BLaER1 treated with 17β-estradiol and CSF1 and Interleukin-3, amounts not matched to agents 10 nM and 100 nM (cell line): ENCODE measurements around the gene MEX3C.

Experiments
- H3K27ac ChIP-seq, 11 experiments: shearing (Covaris generic); formaldehyde crosslinking; 2 replicates each; pipeline ENCODE4 v1.8.1; 2022
- H3K27me3 ChIP-seq, 11 experiments: shearing (Covaris generic); formaldehyde crosslinking; 2 replicates each; pipeline ENCODE4 v1.8.1; 2022
- H3K36me3 ChIP-seq, 11 experiments: shearing (Covaris generic); formaldehyde crosslinking; 2 replicates each; pipeline ENCODE4 v1.8.1; 2022
- H3K4me1 ChIP-seq, 10 experiments: shearing (Covaris generic); formaldehyde crosslinking; 2 replicates each; pipeline ENCODE4 v1.8.1; 2022
- H3K4me2 ChIP-seq, 11 experiments: shearing (Covaris generic); formaldehyde crosslinking; 2 replicates each; pipeline ENCODE4 v1.8.1; 2022
- H3K4me3 ChIP-seq, 10 experiments: shearing (Covaris generic); formaldehyde crosslinking; 2 replicates each; pipeline ENCODE4 v1.8.1; 2022
- H3K9ac ChIP-seq, 11 experiments: shearing (Covaris generic); formaldehyde crosslinking; 2 replicates each; pipeline ENCODE4 v1.8.1; 2022
- H3K9me3 ChIP-seq, 11 experiments: shearing (Covaris generic); formaldehyde crosslinking; replicated peaks in 1 of 11; 2 replicates each; pipeline ENCODE4 v1.8.1; 2022
- H4K20me1 ChIP-seq, 11 experiments: shearing (Covaris generic); formaldehyde crosslinking; 2 replicates each; pipeline ENCODE4 v1.8.1; 2022
- Cebpa-rat ChIP-seq, 11 experiments: shearing (Covaris generic); IDR thresholded peaks; 2 replicates each; pipeline ENCODE4 v1.8.1; 2022

Gene MEX3C

GRCh38 chr18:51168960-51169662 lies 28.4 kb downstream of the MEX3C start:
- Histone ChIP-seq H3K9me3 (no peaks in the 10 kb centered on the region), H3K27ac (no peak overlapping the region), H3K36me3 (peaks cover 5 to 31% (median 17%) of the 10 kb centered on the region in 11 experiments; a peak in 18 of 22 replicates), H4K20me1 (peaks cover 0 to 65% (median 29%) of the 10 kb centered on the region in 11 experiments; a peak in 9 of 22 replicates), H3K27me3 (no peaks in the 10 kb centered on the region), H3K9ac (no peak overlapping the region), H3K4me1 (peaks cover 6 to 38% (median 16%) of the 10 kb centered on the region in 10 experiments; a peak in 16 of 20 replicates), H3K4me3 (no peak overlapping the region), H3K4me2 (no peak overlapping the region)
- no peak for TF ChIP-seq Cebpa-rat (IDR thresholded peaks at IDR 0.05)

DNA sequence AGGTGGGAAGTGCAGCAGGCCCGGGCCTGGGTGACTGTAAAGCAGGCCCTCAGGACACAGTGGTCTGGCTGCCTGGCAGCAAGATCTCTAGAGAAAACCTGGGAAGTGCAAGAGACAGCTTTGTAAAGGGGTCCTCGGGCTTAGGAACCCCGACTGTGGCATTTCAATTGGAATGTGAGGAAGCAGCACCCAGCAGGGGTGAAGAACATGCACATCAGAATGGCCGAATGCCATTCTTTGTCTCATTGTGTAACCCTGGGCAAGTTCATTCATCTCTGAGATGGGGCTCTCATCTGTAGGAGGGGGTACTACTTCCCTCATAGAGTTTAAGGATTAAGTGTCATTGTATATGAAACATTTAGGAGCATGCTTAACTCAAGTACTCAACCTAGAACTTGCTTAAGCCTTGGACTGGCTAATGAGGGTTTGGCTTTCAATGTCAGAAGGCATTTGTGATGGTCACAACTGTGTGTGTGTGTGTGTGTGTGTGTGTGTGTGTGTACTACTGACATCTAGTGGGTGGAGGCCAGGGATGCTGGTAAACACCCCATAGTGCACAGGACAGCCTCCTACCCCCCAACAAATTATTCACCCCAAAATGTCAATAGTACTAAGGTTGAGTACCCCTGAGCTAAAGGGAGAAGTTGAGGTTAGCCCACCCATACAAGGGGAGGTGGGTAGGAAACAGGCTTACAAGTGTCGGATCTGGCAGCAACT lies 29.3 kb downstream of the MEX3C start:
- Histone ChIP-seq H3K9ac (no peak overlapping the region), H4K20me1 (peaks cover 0 to 56% (median 23%) of the 10 kb centered on the region in 11 experiments; a peak in 9 of 22 replicates), H3K4me2 (no peak overlapping the region), H3K27ac (0 out of 22 replicates have a peak overlapping the region, but pooled peaks of 1 of the 11 experiments have one; percentile 18), H3K36me3 (peaks cover 0 to 22% (median 8%) of the 10 kb centered on the region in 11 experiments; a peak in 13 of 22 replicates), H3K4me1 (peaks cover 7 to 32% (median 15%) of the 10 kb centered on the region in 10 experiments; a peak in 17 of 20 replicates), H3K27me3 (no peaks in the 10 kb centered on the region), H3K9me3 (no peaks in the 10 kb centered on the region), H3K4me3 (no peak overlapping the region)
- no peak for TF ChIP-seq Cebpa-rat (IDR thresholded peaks at IDR 0.05)

DNA sequence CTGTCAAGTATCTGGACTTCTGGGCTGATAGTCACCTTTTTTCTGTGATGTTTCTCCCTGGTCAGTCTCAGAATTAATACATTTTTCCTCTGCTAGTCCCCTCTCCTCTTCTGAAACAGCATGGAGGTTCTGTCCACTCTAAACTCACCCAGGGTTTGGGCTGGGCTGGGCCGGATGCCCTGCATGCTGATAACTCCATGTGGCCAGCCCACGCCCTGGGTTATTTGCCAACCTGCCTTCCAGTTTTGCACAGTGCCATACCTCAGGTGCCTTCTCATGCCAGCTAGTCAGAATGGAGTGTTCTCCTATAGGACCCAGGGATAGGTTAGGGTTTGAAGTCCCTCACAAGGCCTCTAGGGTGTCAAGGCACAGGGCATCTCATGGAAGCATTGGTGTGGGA lies 32.2 kb downstream of the MEX3C start:
- H3K4me2 ChIP-seq: peak overlapping the region in 1 of 11 experiments; percentile 30; a peak in 1 of 22 replicates
- peaks cover 0 to 5% (median 0%) of the 10 kb centered on the region in 11 experiments; a peak in 2 of 22 replicates for H3K36me3 ChIP-seq
- no peaks in the 10 kb centered on the region for H3K9me3 ChIP-seq
- H4K20me1 ChIP-seq: peaks cover 0 to 28% (median 4%) of the 10 kb centered on the region in 11 experiments; a peak in 7 of 22 replicates
- no peak overlapping the region for H3K27ac ChIP-seq
- no peak for TF ChIP-seq Cebpa-rat (IDR thresholded peaks at IDR 0.05)
- peaks cover 5 to 32% (median 14%) of the 10 kb centered on the region in 10 experiments; a peak in 19 of 20 replicates for H3K4me1 ChIP-seq
- no peak overlapping the region for H3K9ac ChIP-seq
- no peaks in the 10 kb centered on the region for H3K27me3 ChIP-seq
- no peak overlapping the region for H3K4me3 ChIP-seq

DNA sequence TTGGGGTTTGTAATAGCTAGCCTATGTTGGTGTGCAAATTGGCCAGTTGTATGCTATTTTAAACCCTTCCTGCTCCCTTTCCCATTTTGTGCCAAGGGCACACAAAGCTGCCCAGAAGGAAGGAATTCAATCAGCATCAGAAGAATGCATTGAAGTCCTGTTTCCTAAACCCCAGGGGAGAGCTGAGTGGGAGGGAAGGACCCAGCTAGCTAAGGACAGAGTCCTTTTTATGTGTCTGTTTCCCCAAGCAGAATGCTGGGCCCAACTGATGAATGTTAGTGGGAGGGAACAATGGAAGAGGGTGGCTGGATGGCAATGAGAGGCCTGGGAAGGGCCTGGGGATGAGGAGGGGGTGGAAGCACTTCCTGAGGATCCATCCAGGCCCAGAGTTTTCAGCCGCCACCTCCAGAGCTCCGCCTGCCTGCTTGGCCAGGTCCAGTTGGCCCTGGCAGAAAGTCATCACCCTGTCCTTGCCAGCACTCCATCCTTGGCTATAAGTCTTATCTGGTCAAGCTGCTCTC lies 32.7 kb downstream of the MEX3C start:
- Histone ChIP-seq H3K27ac (no peak overlapping the region), H3K9ac (no peak overlapping the region), H3K36me3 (peaks cover 0 to 5% (median 0%) of the 10 kb centered on the region in 11 experiments; a peak in 2 of 22 replicates), H3K4me1 (peaks cover 8 to 37% (median 18%) of the 10 kb centered on the region in 10 experiments), H4K20me1 (peaks cover 0 to 24% (median 4%) of the 10 kb centered on the region in 11 experiments; a peak in 6 of 22 replicates), H3K4me3 (no peak overlapping the region), H3K4me2 (peak overlapping the region in 2 of 11 experiments; percentile 12 to 30; a peak in 1 of 22 replicates), H3K27me3 (no peaks in the 10 kb centered on the region), H3K9me3 (no peaks in the 10 kb centered on the region)
- no peak for TF ChIP-seq Cebpa-rat (IDR thresholded peaks at IDR 0.05)

DNA sequence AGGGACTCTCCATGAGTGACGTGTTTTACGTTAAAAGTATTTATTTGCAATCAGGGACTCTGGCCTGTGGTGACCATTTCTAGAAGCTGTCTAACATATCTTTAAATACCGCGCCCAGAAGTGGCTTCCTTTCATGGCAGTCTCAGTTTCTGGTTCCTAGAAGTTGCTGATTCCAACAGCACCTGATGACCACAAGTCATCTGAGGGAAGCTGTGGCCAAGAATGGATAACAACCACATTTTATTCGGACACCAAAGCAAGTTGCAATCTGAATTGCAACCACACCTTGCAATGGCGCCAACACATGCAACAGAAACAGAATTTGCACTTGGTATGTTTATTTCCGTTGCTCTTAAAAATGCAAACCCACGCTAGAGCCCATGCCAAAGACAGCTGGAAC lies 33.1 kb downstream of the MEX3C start:
- Histone ChIP-seq H3K4me3 (no peak overlapping the region), H3K4me2 (no peak overlapping the region), H3K4me1 (peaks cover 13 to 42% (median 23%) of the 10 kb centered on the region in 10 experiments), H4K20me1 (peaks cover 0 to 19% (median 4%) of the 10 kb centered on the region in 11 experiments; a peak in 5 of 22 replicates), H3K9ac (no peak overlapping the region), H3K27me3 (no peaks in the 10 kb centered on the region), H3K27ac (no peak overlapping the region), H3K36me3 (peaks cover 0 to 5% (median 0%) of the 10 kb centered on the region in 11 experiments; a peak in 2 of 22 replicates), H3K9me3 (no peaks in the 10 kb centered on the region)
- no peak for TF ChIP-seq Cebpa-rat (IDR thresholded peaks at IDR 0.05)

DNA sequence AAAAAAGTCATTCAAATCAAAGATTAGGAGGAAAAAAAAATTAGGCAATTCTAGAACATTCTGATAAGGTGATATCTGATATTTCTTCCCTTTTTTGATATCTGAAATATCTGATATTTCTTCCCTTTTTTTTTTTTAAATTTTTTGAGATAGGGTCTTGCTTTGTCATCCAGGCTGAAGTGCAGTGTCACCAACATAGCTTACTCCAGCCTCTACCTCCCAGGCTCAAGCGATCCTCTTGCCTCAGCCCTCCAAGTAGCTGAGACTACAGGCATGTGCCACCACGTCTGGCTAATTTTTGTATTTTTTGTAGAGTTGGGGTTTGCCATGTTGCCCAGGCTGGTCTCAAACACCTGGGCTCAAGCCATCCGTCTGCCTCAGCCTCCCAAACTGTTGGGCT lies 33.9 kb downstream of the MEX3C start:
- Histone ChIP-seq H4K20me1 (peaks cover 0 to 11% (median 3%) of the 10 kb centered on the region in 11 experiments; a peak in 4 of 22 replicates), H3K27me3 (no peaks in the 10 kb centered on the region), H3K27ac (no peak overlapping the region), H3K9ac (no peak overlapping the region), H3K36me3 (peaks cover 0 to 5% (median 0%) of the 10 kb centered on the region in 11 experiments; a peak in 1 of 22 replicates), H3K4me2 (no peak overlapping the region), H3K4me1 (peaks cover 20 to 50% (median 31%) of the 10 kb centered on the region in 10 experiments), H3K9me3 (no peaks in the 10 kb centered on the region), H3K4me3 (no peak overlapping the region)
- TF ChIP-seq Cebpa-rat (IDR thresholded peaks at IDR 0.05): no peak

DNA sequence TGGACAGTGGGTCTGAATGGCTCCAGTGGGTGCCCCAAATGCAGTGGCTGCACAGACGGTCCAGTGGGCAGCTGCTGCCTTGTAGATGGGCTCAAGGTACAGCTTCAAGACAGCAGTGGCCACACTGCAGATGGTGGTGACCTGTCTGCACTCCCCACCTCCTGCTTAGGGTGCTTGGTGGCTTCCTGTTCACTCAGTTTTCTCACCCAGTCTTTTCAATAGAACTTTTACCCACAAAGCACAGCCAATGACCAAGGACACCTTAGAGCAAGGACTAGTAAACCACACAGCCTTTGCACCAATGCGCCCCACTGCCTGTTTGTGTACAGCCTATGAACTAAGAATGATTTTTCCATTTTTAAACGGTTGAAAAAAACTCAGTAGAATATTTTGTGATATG lies 34.9 kb downstream of the MEX3C start:
- H4K20me1 ChIP-seq: peaks cover 0 to 2% (median 0%) of the 10 kb centered on the region in 11 experiments; a peak in 2 of 22 replicates
- peaks cover 0 to 5% (median 0%) of the 10 kb centered on the region in 11 experiments; a peak in 1 of 22 replicates for H3K36me3 ChIP-seq
- no peak overlapping the region for H3K4me3 ChIP-seq
- H3K9me3 ChIP-seq: no peaks in the 10 kb centered on the region
- no peak overlapping the region for H3K27ac ChIP-seq
- peaks cover 20 to 59% (median 39%) of the 10 kb centered on the region in 10 experiments for H3K4me1 ChIP-seq
- H3K4me2 ChIP-seq: peak overlapping the region in 2 of 11 experiments; percentile 3 to 23; a peak in 1 of 22 replicates
- no peak overlapping the region for H3K9ac ChIP-seq
- no peaks in the 10 kb centered on the region for H3K27me3 ChIP-seq
- no peak for TF ChIP-seq Cebpa-rat (IDR thresholded peaks at IDR 0.05)

GRCh38 chr18:51160646-51161045 lies 36.8 kb downstream of the MEX3C start:
- Histone ChIP-seq H3K27ac (peak overlapping the region in 5 of 11 experiments; percentile 62 to 95 (median 93); a peak in 9 of 22 replicates), H3K4me2 (peak overlapping the region in 9 of 11 experiments; percentile 66 to 99 (median 86); a peak in 17 of 22 replicates), H3K4me1 (peaks cover 20 to 79% (median 58%) of the 10 kb centered on the region in 10 experiments), H3K9me3 (no peaks in the 10 kb centered on the region), H3K4me3 (no peak overlapping the region), H3K27me3 (no peaks in the 10 kb centered on the region), H3K36me3 (peaks cover 0 to 5% (median 0%) of the 10 kb centered on the region in 11 experiments; a peak in 1 of 22 replicates), H3K9ac (peak overlapping the region in 1 of 11 experiments; percentile 53; a peak in 1 of 22 replicates), H4K20me1 (no peaks in the 10 kb centered on the region; a peak in 1 of 22 replicates)
- TF ChIP-seq Cebpa-rat (IDR thresholded peaks at IDR 0.05): no peak
